Measurements from ENCODE around the gene FAM25G. TPM values are rescaled to one million over a fixed set of nuclear protein-coding genes. Genes with fewer than 3 reads are reported as not detected.

FAM25G gene
- total RNA-seq, 1 donor from 2014 or later, result not detected

DNA sequence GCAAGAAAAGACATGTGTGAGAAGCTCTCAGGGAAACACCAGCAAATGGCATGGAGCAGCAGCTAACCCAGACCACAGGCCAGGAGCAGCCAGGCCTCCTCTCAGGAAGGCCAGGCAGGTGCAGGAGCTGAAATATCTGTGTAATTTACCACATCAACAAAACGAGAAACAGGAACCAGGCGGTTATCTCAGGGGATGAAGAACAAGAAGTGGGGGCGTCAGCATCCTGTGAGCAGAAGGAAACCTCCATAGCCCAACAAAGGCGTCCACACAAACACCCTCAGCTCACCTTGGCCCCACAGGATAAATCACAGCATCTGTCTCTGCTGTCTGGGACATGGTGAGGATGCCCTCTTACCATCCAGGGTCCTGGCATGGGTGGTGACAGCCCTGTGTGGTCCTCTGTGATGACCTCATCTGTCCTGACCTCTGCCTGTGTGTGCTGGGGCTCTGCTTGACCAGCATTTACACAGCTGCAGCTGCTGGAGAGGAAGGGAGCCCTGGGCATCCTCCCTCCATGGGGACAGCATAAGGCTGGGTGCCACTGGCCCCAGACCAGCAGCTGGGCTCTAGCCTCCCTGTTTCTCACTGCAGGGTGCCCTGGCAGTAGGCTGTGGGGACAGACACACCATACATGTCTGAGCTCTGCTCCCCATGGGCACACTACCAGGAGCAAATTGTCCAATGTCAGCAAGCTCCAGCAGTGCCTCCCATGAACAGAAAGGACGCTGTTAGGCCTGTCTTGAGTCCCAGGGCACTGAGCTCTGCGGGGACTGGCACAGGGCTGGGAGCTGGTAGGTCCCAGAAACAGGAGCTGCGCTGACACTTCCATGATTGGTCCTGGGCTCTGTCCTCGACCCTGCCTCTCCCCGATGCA lies 42.2 kb downstream of the FAM25G start:
- DNase-seq (ENCODE audit: low spot score), result no peak
- Mint-ChIP-seq H3K27me3 (ENCODE audit: unreplicated experiment) (peaks cover 15% of the 10 kb centered on the region), H3K36me3 (ENCODE audit: low read depth, unreplicated experiment) (peaks cover 6% of the 10 kb centered on the region), H3K4me1 (ENCODE audit: unreplicated experiment) (peaks cover 19% of the 10 kb centered on the region), H3K9me3 (ENCODE audit: unreplicated experiment) (no peaks in the 10 kb centered on the region), H3K4me3 (ENCODE audit: unreplicated experiment) (no peak overlapping the region), H3K27ac (ENCODE audit: unreplicated experiment) (no peak overlapping the region)
- TF ChIP-seq, protein P1, sequence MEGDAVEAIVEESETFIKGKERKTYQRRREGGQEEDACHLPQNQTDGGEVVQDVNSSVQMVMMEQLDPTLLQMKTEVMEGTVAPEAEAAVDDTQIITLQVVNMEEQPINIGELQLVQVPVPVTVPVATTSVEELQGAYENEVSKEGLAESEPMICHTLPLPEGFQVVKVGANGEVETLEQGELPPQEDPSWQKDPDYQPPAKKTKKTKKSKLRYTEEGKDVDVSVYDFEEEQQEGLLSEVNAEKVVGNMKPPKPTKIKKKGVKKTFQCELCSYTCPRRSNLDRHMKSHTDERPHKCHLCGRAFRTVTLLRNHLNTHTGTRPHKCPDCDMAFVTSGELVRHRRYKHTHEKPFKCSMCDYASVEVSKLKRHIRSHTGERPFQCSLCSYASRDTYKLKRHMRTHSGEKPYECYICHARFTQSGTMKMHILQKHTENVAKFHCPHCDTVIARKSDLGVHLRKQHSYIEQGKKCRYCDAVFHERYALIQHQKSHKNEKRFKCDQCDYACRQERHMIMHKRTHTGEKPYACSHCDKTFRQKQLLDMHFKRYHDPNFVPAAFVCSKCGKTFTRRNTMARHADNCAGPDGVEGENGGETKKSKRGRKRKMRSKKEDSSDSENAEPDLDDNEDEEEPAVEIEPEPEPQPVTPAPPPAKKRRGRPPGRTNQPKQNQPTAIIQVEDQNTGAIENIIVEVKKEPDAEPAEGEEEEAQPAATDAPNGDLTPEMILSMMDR (IDR thresholded peaks at IDR 0.05; ENCODE audit: unreplicated experiment), result no peak

DNA sequence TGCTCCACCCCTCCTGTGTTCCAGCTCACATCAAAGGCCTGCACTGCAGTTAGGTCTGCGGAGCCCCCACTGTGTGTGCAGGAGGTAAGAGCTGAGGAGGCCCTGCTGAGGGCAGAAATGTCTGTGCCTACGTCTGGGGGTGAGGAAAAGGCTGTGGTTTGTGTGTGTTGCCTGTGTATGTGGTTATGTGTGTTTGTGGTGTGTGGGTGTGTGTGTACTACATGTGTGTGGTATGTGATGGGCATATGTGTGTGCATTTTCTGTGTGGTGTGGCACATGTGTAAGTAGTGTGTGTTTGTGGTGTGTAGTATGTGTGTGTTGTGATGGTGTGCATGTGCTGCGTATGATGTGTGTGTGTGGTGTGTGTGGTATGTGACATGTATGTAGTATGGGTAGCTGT lies 43.8 kb downstream of the FAM25G start:
- Mint-ChIP-seq H3K4me3 (ENCODE audit: unreplicated experiment) (no peak overlapping the region), H3K27me3 (ENCODE audit: unreplicated experiment) (peaks cover 13% of the 10 kb centered on the region), H3K27ac (ENCODE audit: unreplicated experiment) (no peak overlapping the region), H3K9me3 (ENCODE audit: unreplicated experiment) (no peaks in the 10 kb centered on the region), H3K36me3 (ENCODE audit: low read depth, unreplicated experiment) (peaks cover 6% of the 10 kb centered on the region), H3K4me1 (ENCODE audit: unreplicated experiment) (peaks cover 19% of the 10 kb centered on the region)
- TF ChIP-seq, protein P1 (IDR thresholded peaks at IDR 0.05; ENCODE audit: unreplicated experiment), result no peak
- no peak for DNase-seq (ENCODE audit: low spot score)

GRCh38 chr10:47447209-47447608 lies 44.3 kb downstream of the FAM25G start:
- no peak overlapping the region for H3K4me3 Mint-ChIP-seq (ENCODE audit: unreplicated experiment)
- H3K9me3 Mint-ChIP-seq (ENCODE audit: unreplicated experiment), result no peaks in the 10 kb centered on the region
- peaks cover 6% of the 10 kb centered on the region for H3K36me3 Mint-ChIP-seq (ENCODE audit: low read depth, unreplicated experiment)
- TF ChIP-seq, protein P1 (IDR thresholded peaks at IDR 0.05; ENCODE audit: unreplicated experiment), result no peak
- no peak for DNase-seq (ENCODE audit: low spot score)
- peaks cover 19% of the 10 kb centered on the region for H3K4me1 Mint-ChIP-seq (ENCODE audit: unreplicated experiment)
- H3K27me3 Mint-ChIP-seq (ENCODE audit: unreplicated experiment), result peaks cover 13% of the 10 kb centered on the region
- no peak overlapping the region for H3K27ac Mint-ChIP-seq (ENCODE audit: unreplicated experiment)

GRCh38 chr10:47445720-47446119 lies 45.8 kb downstream of the FAM25G start:
- H3K4me3 Mint-ChIP-seq (ENCODE audit: unreplicated experiment), result no peak overlapping the region
- no peak overlapping the region for H3K27ac Mint-ChIP-seq (ENCODE audit: unreplicated experiment)
- H3K27me3 Mint-ChIP-seq (ENCODE audit: unreplicated experiment), result peaks cover 13% of the 10 kb centered on the region
- H3K36me3 Mint-ChIP-seq (ENCODE audit: low read depth, unreplicated experiment), result peaks cover 6% of the 10 kb centered on the region
- TF ChIP-seq, protein P1 (IDR thresholded peaks at IDR 0.05; ENCODE audit: unreplicated experiment), result no peak
- peaks cover 19% of the 10 kb centered on the region for H3K4me1 Mint-ChIP-seq (ENCODE audit: unreplicated experiment)
- no peaks in the 10 kb centered on the region for H3K9me3 Mint-ChIP-seq (ENCODE audit: unreplicated experiment)
- DNase-seq (ENCODE audit: low spot score), result no peak

DNA sequence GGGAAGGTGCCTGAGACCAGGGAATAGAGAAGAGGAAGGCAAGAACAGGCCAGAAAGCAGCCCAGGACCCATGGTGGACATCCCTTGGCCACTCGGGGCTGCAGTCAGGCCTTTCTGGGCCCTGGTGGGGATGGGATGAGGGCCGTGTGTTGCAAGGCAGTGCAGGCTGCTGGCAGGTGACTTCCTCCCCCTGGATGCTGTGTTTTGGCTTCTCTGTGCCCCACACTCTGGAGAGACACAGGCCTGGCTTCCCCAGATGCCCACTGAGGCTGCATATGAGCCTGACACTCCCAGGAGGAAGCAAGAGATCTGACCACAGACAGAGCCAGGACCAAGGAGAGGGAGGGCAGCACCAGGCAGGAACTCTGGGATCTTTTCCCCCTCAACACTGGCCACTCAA lies 47.5 kb downstream of the FAM25G start:
- H3K9me3 Mint-ChIP-seq (ENCODE audit: unreplicated experiment), result no peaks in the 10 kb centered on the region
- DNase-seq (ENCODE audit: low spot score), result no peak
- H3K4me3 Mint-ChIP-seq (ENCODE audit: unreplicated experiment), result no peak overlapping the region
- peaks cover 14% of the 10 kb centered on the region for H3K4me1 Mint-ChIP-seq (ENCODE audit: unreplicated experiment)
- TF ChIP-seq, protein P1 (IDR thresholded peaks at IDR 0.05; ENCODE audit: unreplicated experiment), result no peak
- H3K27ac Mint-ChIP-seq (ENCODE audit: unreplicated experiment), result no peak overlapping the region
- peaks cover 13% of the 10 kb centered on the region for H3K27me3 Mint-ChIP-seq (ENCODE audit: unreplicated experiment)
- H3K36me3 Mint-ChIP-seq (ENCODE audit: low read depth, unreplicated experiment), result peaks cover 6% of the 10 kb centered on the region

All from endothelial cell (in vitro differentiated cells).